Measurements from ENCODE around the gene PLXNB2.

The PLXNB2 gene

GRCh38 chr22:50226875-50227165 lies 80.6 kb downstream of the PLXNB2 start (continued):
- no peak for TF ChIP-seq CSDC2 (CRISPR knock-in tag; IDR thresholded peaks at IDR 0.05)
- no peak for TF ChIP-seq ZNF70 (CRISPR knock-in tag; IDR thresholded peaks at IDR 0.05)
- no peak for TF ChIP-seq ZC3H10 (CRISPR knock-in tag; IDR thresholded peaks at IDR 0.05)
- no peak for TF ChIP-seq GLIS3 (CRISPR knock-in tag; IDR thresholded peaks at IDR 0.05)
- TF ChIP-seq ESRRG (CRISPR knock-in tag; IDR thresholded peaks at IDR 0.05), result no peak
- no peak for TF ChIP-seq ISL1 (CRISPR knock-in tag; IDR thresholded peaks at IDR 0.05)
- TF ChIP-seq PPARA (CRISPR knock-in tag; IDR thresholded peaks at IDR 0.05; ENCODE audit: borderline replicate concordance), result no peak

- ATAC-seq, result no peak
- TF ChIP-seq ISL1 (CRISPR knock-in tag; IDR thresholded peaks at IDR 0.05) (no peak), RARB (CRISPR knock-in tag; IDR thresholded peaks at IDR 0.05) (no peak), TCF4 (CRISPR knock-in tag; IDR thresholded peaks at IDR 0.05; ENCODE audit: borderline replicate concordance) (no peak), OSR1 (CRISPR knock-in tag; IDR thresholded peaks at IDR 0.05) (no peak), SNAI2 (CRISPR knock-in tag; IDR thresholded peaks at IDR 0.05) (no peak), ARNTL (CRISPR knock-in tag; IDR thresholded peaks at IDR 0.05; ENCODE audit: borderline replicate concordance, low read depth) (no peak), ZFP3 (CRISPR knock-in tag; IDR thresholded peaks at IDR 0.05) (no peak), ZNF565 (CRISPR knock-in tag; conservative IDR thresholded peaks at IDR 0.05; ENCODE audit: low read depth) (no peak), ZC3H10 (CRISPR knock-in tag; IDR thresholded peaks at IDR 0.05) (no peak), CSDC2 (CRISPR knock-in tag; IDR thresholded peaks at IDR 0.05) (no peak), PPARA (CRISPR knock-in tag; IDR thresholded peaks at IDR 0.05; ENCODE audit: borderline replicate concordance) (no peak), BACH2 (CRISPR knock-in tag; IDR thresholded peaks at IDR 0.05; ENCODE audit: borderline replicate concordance) (no peak), ESRRG (CRISPR knock-in tag; IDR thresholded peaks at IDR 0.05) (no peak), TOX (CRISPR knock-in tag; IDR thresholded peaks at IDR 0.05; ENCODE audit: borderline replicate concordance) (no peak), ZFP30 (CRISPR knock-in tag; IDR thresholded peaks at IDR 0.05) (no peak), ZNF70 (CRISPR knock-in tag; IDR thresholded peaks at IDR 0.05) (no peak)
- TF ChIP-seq, protein P1, sequence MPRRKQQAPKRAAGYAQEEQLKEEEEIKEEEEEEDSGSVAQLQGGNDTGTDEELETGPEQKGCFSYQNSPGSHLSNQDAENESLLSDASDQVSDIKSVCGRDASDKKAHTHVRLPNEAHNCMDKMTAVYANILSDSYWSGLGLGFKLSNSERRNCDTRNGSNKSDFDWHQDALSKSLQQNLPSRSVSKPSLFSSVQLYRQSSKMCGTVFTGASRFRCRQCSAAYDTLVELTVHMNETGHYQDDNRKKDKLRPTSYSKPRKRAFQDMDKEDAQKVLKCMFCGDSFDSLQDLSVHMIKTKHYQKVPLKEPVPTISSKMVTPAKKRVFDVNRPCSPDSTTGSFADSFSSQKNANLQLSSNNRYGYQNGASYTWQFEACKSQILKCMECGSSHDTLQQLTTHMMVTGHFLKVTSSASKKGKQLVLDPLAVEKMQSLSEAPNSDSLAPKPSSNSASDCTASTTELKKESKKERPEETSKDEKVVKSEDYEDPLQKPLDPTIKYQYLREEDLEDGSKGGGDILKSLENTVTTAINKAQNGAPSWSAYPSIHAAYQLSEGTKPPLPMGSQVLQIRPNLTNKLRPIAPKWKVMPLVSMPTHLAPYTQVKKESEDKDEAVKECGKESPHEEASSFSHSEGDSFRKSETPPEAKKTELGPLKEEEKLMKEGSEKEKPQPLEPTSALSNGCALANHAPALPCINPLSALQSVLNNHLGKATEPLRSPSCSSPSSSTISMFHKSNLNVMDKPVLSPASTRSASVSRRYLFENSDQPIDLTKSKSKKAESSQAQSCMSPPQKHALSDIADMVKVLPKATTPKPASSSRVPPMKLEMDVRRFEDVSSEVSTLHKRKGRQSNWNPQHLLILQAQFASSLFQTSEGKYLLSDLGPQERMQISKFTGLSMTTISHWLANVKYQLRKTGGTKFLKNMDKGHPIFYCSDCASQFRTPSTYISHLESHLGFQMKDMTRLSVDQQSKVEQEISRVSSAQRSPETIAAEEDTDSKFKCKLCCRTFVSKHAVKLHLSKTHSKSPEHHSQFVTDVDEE (CRISPR knock-in tag; IDR thresholded peaks at IDR 0.05), result no peak
- TF ChIP-seq, protein P2, sequence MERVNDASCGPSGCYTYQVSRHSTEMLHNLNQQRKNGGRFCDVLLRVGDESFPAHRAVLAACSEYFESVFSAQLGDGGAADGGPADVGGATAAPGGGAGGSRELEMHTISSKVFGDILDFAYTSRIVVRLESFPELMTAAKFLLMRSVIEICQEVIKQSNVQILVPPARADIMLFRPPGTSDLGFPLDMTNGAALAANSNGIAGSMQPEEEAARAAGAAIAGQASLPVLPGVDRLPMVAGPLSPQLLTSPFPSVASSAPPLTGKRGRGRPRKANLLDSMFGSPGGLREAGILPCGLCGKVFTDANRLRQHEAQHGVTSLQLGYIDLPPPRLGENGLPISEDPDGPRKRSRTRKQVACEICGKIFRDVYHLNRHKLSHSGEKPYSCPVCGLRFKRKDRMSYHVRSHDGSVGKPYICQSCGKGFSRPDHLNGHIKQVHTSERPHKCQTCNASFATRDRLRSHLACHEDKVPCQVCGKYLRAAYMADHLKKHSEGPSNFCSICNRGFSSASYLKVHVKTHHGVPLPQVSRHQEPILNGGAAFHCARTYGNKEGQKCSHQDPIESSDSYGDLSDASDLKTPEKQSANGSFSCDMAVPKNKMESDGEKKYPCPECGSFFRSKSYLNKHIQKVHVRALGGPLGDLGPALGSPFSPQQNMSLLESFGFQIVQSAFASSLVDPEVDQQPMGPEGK (CRISPR knock-in tag; IDR thresholded peaks at IDR 0.05; ENCODE audit: borderline replicate concordance), result no peak
- TF ChIP-seq, protein P3, sequence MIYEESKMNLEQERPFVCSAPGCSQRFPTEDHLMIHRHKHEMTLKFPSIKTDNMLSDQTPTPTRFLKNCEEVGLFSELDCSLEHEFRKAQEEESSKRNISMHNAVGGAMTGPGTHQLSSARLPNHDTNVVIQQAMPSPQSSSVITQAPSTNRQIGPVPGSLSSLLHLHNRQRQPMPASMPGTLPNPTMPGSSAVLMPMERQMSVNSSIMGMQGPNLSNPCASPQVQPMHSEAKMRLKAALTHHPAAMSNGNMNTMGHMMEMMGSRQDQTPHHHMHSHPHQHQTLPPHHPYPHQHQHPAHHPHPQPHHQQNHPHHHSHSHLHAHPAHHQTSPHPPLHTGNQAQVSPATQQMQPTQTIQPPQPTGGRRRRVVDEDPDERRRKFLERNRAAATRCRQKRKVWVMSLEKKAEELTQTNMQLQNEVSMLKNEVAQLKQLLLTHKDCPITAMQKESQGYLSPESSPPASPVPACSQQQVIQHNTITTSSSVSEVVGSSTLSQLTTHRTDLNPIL (CRISPR knock-in tag; IDR thresholded peaks at IDR 0.05; ENCODE audit: low read depth), result no peak
- TF ChIP-seq, protein P4, sequence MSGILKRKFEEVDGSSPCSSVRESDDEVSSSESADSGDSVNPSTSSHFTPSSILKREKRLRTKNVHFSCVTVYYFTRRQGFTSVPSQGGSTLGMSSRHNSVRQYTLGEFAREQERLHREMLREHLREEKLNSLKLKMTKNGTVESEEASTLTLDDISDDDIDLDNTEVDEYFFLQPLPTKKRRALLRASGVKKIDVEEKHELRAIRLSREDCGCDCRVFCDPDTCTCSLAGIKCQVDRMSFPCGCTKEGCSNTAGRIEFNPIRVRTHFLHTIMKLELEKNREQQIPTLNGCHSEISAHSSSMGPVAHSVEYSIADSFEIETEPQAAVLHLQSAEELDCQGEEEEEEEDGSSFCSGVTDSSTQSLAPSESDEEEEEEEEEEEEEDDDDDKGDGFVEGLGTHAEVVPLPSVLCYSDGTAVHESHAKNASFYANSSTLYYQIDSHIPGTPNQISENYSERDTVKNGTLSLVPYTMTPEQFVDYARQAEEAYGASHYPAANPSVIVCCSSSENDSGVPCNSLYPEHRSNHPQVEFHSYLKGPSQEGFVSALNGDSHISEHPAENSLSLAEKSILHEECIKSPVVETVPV (CRISPR knock-in tag; IDR thresholded peaks at IDR 0.05), result no peak
Measured at GRCh38 chr22:50226063-50226874, 81.2 kb downstream of the PLXNB2 start.

DNA sequence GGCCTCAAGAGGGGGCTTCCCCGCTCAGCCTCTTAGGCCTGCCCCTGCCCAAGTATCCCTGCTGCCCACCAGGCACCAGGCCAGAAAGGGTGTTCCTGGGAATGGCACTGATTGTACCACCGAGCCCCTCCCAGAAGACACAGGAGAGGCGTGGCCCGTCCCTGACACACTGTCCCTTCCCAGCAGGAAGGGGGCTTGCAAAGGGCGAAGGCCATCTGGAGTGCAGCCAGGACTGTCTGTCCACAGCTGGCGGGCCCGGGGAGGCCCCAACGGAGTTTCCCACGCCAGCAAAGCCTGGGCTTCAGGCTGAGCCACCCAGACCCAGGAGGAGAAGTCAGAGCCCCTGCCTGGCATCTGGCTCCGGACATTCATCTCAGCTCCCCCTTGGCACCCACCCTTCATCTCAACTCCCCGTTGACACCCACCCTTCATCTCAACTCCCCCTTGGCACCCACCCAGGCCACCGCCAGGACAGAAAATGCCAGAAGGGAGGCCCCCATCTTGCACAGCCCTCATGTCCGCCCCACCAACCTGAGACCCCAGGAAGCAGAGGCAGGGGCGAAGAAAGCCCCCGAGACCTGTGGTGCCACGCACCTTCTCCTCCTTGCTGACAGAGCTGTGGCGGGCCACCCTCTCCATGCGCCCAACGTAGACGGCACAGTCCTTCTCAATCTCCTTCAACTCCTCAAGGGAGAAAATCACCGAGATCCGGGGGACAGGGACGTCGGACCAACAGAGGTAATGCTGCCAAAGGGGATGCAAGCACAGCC lies 82.1 kb downstream of the PLXNB2 start:
- TF ChIP-seq ZNF565 (CRISPR knock-in tag; conservative IDR thresholded peaks at IDR 0.05; ENCODE audit: low read depth), result no peak
- TF ChIP-seq ISL1 (CRISPR knock-in tag; IDR thresholded peaks at IDR 0.05), result no peak
- no peak for TF ChIP-seq PPARA (CRISPR knock-in tag; IDR thresholded peaks at IDR 0.05; ENCODE audit: borderline replicate concordance)
- no peak for TF ChIP-seq CSDC2 (CRISPR knock-in tag; IDR thresholded peaks at IDR 0.05)
- no peak for ATAC-seq
